GM18873 (cell line): Measurements from ENCODE around the gene TACC2.
"Not testable (repeated sequence)": the region's sequence is repeated elsewhere in the genome, so short reads cannot be mapped to it uniquely, and the experiment has no call there.

ENCODE experiments used
- ATAC-seq: cut with Tn5 transposase; IDR thresholded peaks from one replicate; pipeline ENCODE4 v1.9.1; 2021; ENCODE audit warnings: mild to moderate bottlenecking, moderate library complexity, moderate number of reproducible peaks; ENCODE audit not compliant: unreplicated experiment, low FRiP score

TACC2 gene

GRCh38 chr10:122182308-122182707 lies 193.3 kb downstream of the TACC2 start:
- no peak for ATAC-seq

- ATAC-seq: no peak
Observed at GRCh38 chr10:122184254-122184653, 195.3 kb downstream of the TACC2 start.

- no peak for ATAC-seq
Observed at GRCh38 chr10:122185643-122186042, 196.7 kb downstream of the TACC2 start.

- no peak for ATAC-seq
Observed at GRCh38 chr10:122186816-122187810, 198.2 kb downstream of the TACC2 start.

GRCh38 chr10:122188706-122189105 lies 199.7 kb downstream of the TACC2 start:
- ATAC-seq: no peak

GRCh38 chr10:122189185-122189584 lies 200.2 kb downstream of the TACC2 start:
- ATAC-seq: no peak

- no peak for ATAC-seq
Observed at GRCh38 chr10:122190176-122190943, 201.4 kb downstream of the TACC2 start.

GRCh38 chr10:122191936-122192541 lies 203.1 kb downstream of the TACC2 start:
- ATAC-seq: no peak

- ATAC-seq: no peak
Observed at GRCh38 chr10:122194251-122194650, 205.3 kb downstream of the TACC2 start.

- ATAC-seq: no peak
Observed at GRCh38 chr10:122196218-122196617, 207.3 kb downstream of the TACC2 start.

- ATAC-seq: no peak
Observed at GRCh38 chr10:122197611-122198222, 208.8 kb downstream of the TACC2 start.

GRCh38 chr10:122198631-122199030 lies 209.7 kb downstream of the TACC2 start:
- ATAC-seq: no peak

GRCh38 chr10:122199070-122199469 lies 210.1 kb downstream of the TACC2 start:
- no peak for ATAC-seq

- no peak for ATAC-seq
Observed at GRCh38 chr10:122199689-122200088, 210.7 kb downstream of the TACC2 start.

- no peak for ATAC-seq
Observed at GRCh38 chr10:122201401-122201800, 212.4 kb downstream of the TACC2 start.

GRCh38 chr10:122203180-122203579 lies 214.2 kb downstream of the TACC2 start:
- ATAC-seq: not testable (repeated sequence)

- no peak for ATAC-seq
Observed at GRCh38 chr10:122204691-122205489, 215.9 kb downstream of the TACC2 start.

GRCh38 chr10:122206471-122207065 lies 217.6 kb downstream of the TACC2 start:
- ATAC-seq: no peak

GRCh38 chr10:122207163-122207562 lies 218.2 kb downstream of the TACC2 start:
- no peak for ATAC-seq
